Measurements from ENCODE around the gene PEA15.

The PEA15 gene

GRCh38 chr1:160191756-160192155, 13.4 kb upstream of the PEA15 start:
- DNase-seq (ENCODE audit: insufficient read length, low spot score): no peak
- no peak for FAIRE-seq
- TF ChIP-seq CTCF (IDR thresholded peaks at IDR 0.05; ENCODE audit: insufficient read depth, missing control alignments): no peak

- FAIRE-seq: no peak
- no peak for TF ChIP-seq CTCF (IDR thresholded peaks at IDR 0.05; ENCODE audit: insufficient read depth, missing control alignments)
- DNase-seq (ENCODE audit: insufficient read length, low spot score): no peak
Observed at GRCh38 chr1:160192234-160192633, 12.9 kb upstream of the PEA15 start.

GRCh38 chr1:160193091-160193819, 11.9 kb upstream of the PEA15 start:
- DNase-seq (ENCODE audit: insufficient read length, low spot score) (peak; percentile 67), FAIRE-seq (peak; percentile 32)
- TF ChIP-seq CTCF (IDR thresholded peaks at IDR 0.05; ENCODE audit: insufficient read depth, missing control alignments): peak; percentile 100

- no peak for TF ChIP-seq CTCF (IDR thresholded peaks at IDR 0.05; ENCODE audit: insufficient read depth, missing control alignments)
- FAIRE-seq (peak; percentile 84), DNase-seq (ENCODE audit: insufficient read length, low spot score) (no peak)
Observed at GRCh38 chr1:160193832-160194736, 11.1 kb upstream of the PEA15 start.

- DNase-seq (ENCODE audit: insufficient read length, low spot score): no peak
- no peak for TF ChIP-seq CTCF (IDR thresholded peaks at IDR 0.05; ENCODE audit: insufficient read depth, missing control alignments)
Observed at GRCh38 chr1:160194737-160195059, 10.5 kb upstream of the PEA15 start.

GRCh38 chr1:160196143-160196542, 9.0 kb upstream of the PEA15 start:
- TF ChIP-seq CTCF (IDR thresholded peaks at IDR 0.05; ENCODE audit: insufficient read depth, missing control alignments): no peak
- DNase-seq (ENCODE audit: insufficient read length, low spot score) (no peak), FAIRE-seq (no peak)

More at GRCh38 chr1:160194737-160195059, 10.5 kb upstream of the PEA15 start:
- no peak for FAIRE-seq

- DNase-seq (ENCODE audit: insufficient read length, low spot score) (no peak), FAIRE-seq (no peak)
- TF ChIP-seq CTCF (IDR thresholded peaks at IDR 0.05; ENCODE audit: insufficient read depth, missing control alignments): no peak
Observed at GRCh38 chr1:160197231-160197630, 8.0 kb upstream of the PEA15 start.
